ACC112 (cell line): ENCODE results near the gene TPST1.
"Not testable (repeated sequence)": the region's sequence is repeated elsewhere in the genome, so short reads cannot be mapped to it uniquely, and the experiment has no call there.

Experiments used
- H2AFZ ChIP-seq: fragments of 200-600 bp; sonication (generic); one replicate; pipeline ENCODE4 v1.6.0; 2017; ENCODE audit warnings: antibody characterized with exemption, low read length; ENCODE audit not compliant: unreplicated experiment
- H3K27ac ChIP-seq: fragments of 200-600 bp; sonication (generic); 2 replicates; pipeline ENCODE4 v1.5.1; 2014; ENCODE audit warnings: low read depth, mild to moderate bottlenecking, antibody characterized with exemption, low read length, moderate library complexity
- H3K27me3 ChIP-seq: fragments of 200-600 bp; sonication (generic); 2 replicates; pipeline ENCODE4 v1.6.1; 2014; ENCODE audit warnings: mild to moderate bottlenecking, antibody characterized with exemption, low read length, moderate library complexity, mixed read lengths; ENCODE audit not compliant: insufficient read depth
- H3K36me3 ChIP-seq: fragments of 200-600 bp; sonication (generic); 2 replicates; pipeline ENCODE4 v1.6.1; 2016; ENCODE audit warnings: mild to moderate bottlenecking, antibody characterized with exemption, low read length, moderate library complexity, mixed read lengths; ENCODE audit not compliant: insufficient read depth
- H3K4me1 ChIP-seq: fragments of 200-600 bp; sonication (generic); one replicate; pipeline ENCODE4 v1.6.1; 2016; ENCODE audit warnings: low read length, mixed read lengths; ENCODE audit not compliant: insufficient read depth, unreplicated experiment, control insufficient read depth
- H3K4me3 ChIP-seq: fragments of 200-600 bp; sonication (generic); 2 replicates; pipeline ENCODE4 v1.5.1; 2014; ENCODE audit warnings: mild to moderate bottlenecking, low read depth, low read length
- H3K79me2 ChIP-seq: fragments of 200-600 bp; sonication (generic); one replicate; pipeline ENCODE4 v1.6.0; 2016; ENCODE audit warnings: low read length; ENCODE audit not compliant: control insufficient read depth, unreplicated experiment, insufficient read depth

The TPST1 gene

DNA sequence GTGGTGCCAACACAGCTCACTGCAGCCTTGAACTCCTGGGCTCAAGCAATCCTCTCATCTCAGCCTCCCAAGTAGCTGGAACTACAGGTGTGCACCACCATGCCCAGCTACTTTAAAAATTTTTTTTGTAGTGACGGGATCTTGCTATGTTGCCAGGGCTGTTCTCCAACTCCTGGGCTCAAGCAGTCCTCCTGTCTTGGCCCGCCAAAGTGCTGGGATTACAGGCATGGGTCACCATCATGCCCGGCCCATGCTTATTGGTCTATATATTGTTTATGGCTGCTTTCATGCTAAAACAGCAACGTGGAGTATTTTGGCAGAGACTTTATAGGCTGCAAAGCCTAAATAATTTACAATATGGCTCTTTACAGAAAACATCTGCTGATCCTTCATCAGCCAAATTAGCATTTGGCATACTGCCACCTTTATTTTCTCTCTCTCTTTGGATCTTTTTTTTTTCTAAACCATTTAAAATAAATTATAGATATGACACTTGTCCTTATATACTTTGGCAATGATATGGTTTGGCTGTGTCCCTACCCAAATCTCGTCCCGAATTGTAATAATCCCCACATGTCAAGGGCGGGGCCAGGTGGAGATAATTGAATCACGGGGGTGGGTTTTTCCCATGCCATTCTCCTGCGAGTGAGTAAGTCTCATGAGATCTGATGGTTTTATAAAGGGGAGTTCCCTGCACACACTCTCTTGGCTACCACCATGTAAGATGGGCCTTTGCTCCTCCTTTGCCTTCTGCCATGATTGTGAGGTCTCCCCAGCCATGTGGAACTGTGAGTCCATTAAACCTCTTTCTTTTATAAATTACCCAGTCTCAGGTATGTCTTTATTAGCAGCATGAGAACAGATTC, 32.4 kb upstream of the TPST1 start:
- H3K27ac ChIP-seq, H3K27me3 ChIP-seq, H3K79me2 ChIP-seq, H3K36me3 ChIP-seq, H3K4me3 ChIP-seq, H2AFZ ChIP-seq: not testable (repeated sequence)
- H3K4me1 ChIP-seq: peaks cover 15% of the 10 kb centered on the region

DNA sequence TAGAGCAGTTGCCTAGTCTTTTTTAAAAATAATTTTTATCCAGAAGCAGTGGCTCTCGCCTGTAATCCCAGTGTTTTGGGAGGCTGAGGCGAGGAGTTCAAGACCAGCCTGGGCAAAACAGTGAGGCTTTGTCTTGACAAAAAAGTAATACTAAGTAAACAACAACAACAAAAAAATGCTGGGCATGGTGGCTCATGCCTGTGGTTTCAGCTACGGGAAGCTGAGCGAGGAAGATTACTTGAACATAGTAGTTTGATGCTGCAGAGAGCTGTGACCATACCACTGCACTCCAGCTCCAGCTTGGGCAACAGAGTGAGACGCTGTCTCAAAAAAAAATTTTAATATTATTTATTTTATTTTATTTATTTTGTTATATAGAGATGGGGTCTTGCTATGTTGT, 31.3 kb upstream of the TPST1 start:
- no peaks in the 10 kb centered on the region for H3K36me3 ChIP-seq
- no peaks in the 10 kb centered on the region for H3K27me3 ChIP-seq
- no peak overlapping the region for H2AFZ ChIP-seq
- H3K4me1 ChIP-seq: peaks cover 11% of the 10 kb centered on the region
- H3K79me2 ChIP-seq: no peaks in the 10 kb centered on the region
- no peak overlapping the region for H3K27ac ChIP-seq
- H3K4me3 ChIP-seq: no peak overlapping the region

DNA sequence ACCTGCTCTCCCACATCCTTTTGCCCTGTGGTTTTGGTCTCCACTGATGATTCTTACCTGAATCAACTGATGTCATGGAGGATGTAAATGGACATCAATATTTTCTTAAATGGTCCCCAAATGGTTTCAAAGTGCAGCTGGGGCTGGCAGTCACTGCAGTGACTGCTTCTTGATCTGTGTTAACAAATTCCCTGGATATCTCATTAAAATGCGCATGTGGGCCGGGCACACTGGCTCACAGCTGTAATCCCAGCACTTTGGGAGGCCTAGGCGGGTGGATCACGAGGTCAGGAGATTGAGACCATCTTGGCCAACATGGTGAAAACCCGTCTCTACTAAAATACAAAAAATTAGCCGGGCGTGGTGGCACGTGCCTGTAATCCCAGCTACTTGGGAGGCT, 30.1 kb upstream of the TPST1 start:
- not testable (repeated sequence) for H2AFZ ChIP-seq, H3K36me3 ChIP-seq, H3K4me3 ChIP-seq, H3K27ac ChIP-seq, H3K79me2 ChIP-seq, H3K4me1 ChIP-seq, H3K27me3 ChIP-seq

DNA sequence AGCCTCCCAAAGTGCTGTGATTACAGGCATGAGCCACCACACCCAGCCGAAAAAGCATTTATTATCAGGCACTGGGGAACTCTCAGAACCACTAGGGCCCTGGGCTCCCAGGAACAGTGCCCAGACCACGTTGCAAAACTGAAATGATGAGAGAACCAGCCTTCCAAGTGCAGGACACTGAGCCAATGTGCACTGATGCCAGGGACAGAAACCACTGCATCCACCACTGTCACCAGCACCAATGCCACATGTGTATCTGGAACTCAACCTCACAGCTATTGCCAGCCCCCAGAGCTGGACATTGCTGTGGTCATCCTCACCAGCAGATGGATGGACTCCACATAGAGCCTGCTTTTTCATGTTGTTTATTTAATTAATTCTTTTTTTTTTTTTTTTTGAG, 28.2 kb upstream of the TPST1 start:
- no peak overlapping the region for H2AFZ ChIP-seq
- H3K4me1 ChIP-seq: no peaks in the 10 kb centered on the region
- H3K4me3 ChIP-seq: no peak overlapping the region
- no peak overlapping the region for H3K27ac ChIP-seq
- no peaks in the 10 kb centered on the region for H3K36me3 ChIP-seq
- no peaks in the 10 kb centered on the region for H3K27me3 ChIP-seq
- no peaks in the 10 kb centered on the region for H3K79me2 ChIP-seq

DNA sequence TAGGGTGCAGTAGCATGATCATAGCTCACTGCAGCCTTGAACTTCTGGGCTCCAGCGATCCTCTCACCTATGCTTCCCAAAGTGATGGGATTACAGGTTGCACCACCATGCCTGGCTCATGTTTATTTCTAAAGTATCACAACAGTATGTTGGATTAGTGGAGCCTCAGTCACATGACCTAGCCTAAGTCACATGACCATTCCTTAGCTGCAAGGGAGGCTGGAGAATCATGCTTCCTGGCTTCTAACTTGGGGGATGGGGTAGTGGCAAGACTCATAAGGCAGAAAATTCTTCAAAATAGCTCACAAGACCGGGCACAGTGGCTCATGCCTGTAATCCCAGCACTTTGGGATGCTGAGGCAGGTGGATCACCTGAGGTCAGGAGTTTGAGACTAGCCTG, 26.9 kb upstream of the TPST1 start:
- no peaks in the 10 kb centered on the region for H3K27me3 ChIP-seq
- no peak overlapping the region for H3K27ac ChIP-seq
- no peak overlapping the region for H3K4me3 ChIP-seq
- peaks cover under 1% of the 10 kb centered on the region for H3K4me1 ChIP-seq
- H2AFZ ChIP-seq: no peak overlapping the region
- no peaks in the 10 kb centered on the region for H3K36me3 ChIP-seq
- no peaks in the 10 kb centered on the region for H3K79me2 ChIP-seq

DNA sequence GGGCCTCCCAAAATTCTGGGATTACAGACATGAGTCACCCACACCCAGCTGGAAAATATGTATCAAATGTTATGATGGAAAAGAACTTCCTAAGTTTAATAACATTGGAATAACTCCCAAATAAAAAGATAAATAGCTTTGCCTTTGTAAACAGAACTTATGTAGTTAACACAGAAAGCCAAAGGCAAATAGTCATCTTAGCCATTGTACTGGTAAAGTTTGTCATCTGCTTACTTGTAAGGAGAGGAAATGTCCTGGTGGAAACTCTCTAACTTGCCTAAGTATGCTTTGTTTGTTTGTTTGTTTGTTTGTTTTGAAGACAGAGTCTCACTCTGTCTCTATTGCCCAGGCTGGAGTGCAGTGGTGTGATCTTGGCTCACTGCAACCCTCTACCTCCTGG, 23.8 kb upstream of the TPST1 start:
- Histone ChIP-seq H3K27me3 (no peaks in the 10 kb centered on the region), H2AFZ (no peak overlapping the region), H3K4me1 (peaks cover 7% of the 10 kb centered on the region), H3K27ac (no peak overlapping the region), H3K4me3 (no peak overlapping the region), H3K79me2 (no peaks in the 10 kb centered on the region), H3K36me3 (no peaks in the 10 kb centered on the region)

DNA sequence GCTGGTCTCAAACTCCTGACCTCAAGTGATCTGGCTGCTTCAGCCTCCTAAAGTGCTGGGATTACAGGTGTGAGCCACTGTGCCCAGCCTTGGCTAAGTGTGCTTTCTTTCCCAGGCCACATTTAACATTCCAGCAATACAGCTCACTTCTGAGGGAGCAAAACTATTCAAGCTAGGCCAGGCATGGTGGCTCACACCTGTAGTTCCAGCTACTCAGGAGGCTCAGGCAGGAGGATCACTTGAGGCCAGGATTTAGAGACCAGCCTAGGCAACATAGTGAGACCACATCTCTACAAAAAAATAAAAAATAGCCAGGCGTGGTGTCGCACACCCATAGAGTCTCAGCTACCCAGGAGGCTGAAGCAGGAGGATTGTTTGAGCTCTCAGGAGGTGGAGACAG, 23.3 kb upstream of the TPST1 start:
- Histone ChIP-seq H2AFZ (no peak overlapping the region), H3K27me3 (no peaks in the 10 kb centered on the region), H3K4me3 (no peak overlapping the region), H3K79me2 (no peaks in the 10 kb centered on the region), H3K27ac (no peak overlapping the region), H3K36me3 (no peaks in the 10 kb centered on the region), H3K4me1 (peaks cover 7% of the 10 kb centered on the region)

DNA sequence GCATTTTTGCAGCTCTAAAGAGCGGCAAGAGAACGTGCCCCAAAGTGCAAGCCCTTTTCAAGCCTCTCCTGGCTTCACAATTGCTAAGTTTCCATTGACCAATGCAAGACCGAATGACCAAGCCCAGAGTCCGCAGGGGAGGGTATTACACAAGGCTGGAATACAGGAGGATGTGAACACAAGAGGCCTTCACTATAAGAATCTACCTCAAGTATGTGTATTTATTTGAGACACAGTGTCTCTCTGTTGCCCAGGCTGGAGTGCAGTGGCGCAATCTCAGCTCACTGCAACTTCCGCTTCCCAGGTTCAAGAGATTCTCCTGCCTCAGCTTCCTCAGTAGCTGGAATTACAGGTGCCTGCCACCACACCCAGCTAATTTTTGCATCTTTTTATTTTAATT, 22.2 kb upstream of the TPST1 start:
- no peak overlapping the region for H2AFZ ChIP-seq
- no peaks in the 10 kb centered on the region for H3K79me2 ChIP-seq
- H3K27ac ChIP-seq: no peak overlapping the region
- H3K36me3 ChIP-seq: no peaks in the 10 kb centered on the region
- H3K27me3 ChIP-seq: no peaks in the 10 kb centered on the region
- H3K4me1 ChIP-seq: peaks cover 7% of the 10 kb centered on the region
- H3K4me3 ChIP-seq: no peak overlapping the region

DNA sequence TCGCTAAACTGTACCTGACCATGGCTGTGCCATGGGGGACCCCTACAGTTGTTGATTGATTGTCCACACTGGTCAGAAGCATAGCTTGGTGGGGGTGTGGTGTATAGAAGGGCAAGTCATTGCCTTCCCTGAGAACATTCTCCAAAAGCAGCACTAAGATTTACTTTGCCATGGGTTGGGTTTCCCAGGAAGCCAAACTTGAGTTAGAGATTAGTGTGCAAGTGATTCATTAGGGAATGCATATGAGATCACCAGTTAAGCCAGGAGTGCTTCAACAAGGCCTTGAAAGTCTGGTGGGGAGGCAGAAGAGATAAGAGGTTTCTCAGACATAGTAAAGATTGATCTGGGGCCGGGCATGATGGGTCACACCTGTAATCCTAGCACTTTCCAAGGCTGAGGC, 21.4 kb upstream of the TPST1 start:
- H3K4me1 ChIP-seq: peaks cover 7% of the 10 kb centered on the region
- no peaks in the 10 kb centered on the region for H3K36me3 ChIP-seq
- H3K4me3 ChIP-seq: no peak overlapping the region
- no peaks in the 10 kb centered on the region for H3K27me3 ChIP-seq
- no peak overlapping the region for H3K27ac ChIP-seq
- no peak overlapping the region for H2AFZ ChIP-seq
- H3K79me2 ChIP-seq: no peaks in the 10 kb centered on the region

DNA sequence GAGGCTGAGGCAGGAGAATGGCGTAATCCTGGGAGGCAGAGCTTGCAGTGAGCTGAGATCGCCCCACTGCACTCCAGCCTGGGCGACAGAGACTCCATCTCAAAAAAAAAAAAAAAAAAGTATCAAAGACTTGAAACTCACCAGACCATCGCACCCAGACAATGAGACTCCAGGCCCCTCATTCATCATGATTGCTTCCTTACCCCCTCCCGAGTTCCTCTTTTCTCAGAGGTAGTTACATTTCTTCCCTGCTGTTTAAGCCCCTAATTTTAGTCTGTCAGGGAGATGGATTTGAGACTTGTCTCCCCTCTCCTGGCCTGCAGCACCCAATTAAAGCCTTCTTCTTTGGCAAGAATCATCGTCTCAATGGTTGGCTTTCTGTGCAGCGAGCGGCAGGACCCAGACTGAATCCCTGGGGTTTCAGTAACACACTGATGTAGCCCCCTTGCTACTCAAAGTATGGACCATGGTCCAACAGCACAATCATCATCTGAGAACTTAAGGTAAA, 19.4 kb upstream of the TPST1 start:
- H3K27me3 ChIP-seq: no peaks in the 10 kb centered on the region
- no peaks in the 10 kb centered on the region for H3K79me2 ChIP-seq
- H3K4me1 ChIP-seq: peaks cover 7% of the 10 kb centered on the region
- H3K4me3 ChIP-seq: no peak overlapping the region
- H2AFZ ChIP-seq: no peak overlapping the region
- H3K36me3 ChIP-seq: no peaks in the 10 kb centered on the region
- H3K27ac ChIP-seq: no peak overlapping the region

DNA sequence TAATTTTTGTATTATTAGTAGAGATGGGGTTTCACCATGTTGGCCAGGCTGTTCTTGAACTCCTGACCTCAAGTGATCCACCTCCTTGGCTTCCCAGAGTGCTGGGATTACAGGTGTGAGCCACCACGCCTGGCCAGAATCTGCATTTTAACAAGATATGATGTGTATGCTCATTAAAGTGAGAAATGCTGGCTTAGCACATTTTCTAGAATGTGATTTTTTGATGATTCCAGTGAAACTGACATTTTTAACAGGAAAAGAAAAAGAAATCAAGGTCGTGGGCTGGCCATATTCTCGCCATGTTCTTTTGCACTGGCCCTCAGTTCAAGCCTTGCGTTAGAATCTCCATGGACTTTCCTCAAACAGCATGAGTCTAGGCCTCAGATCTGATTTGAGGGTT, 18.1 kb upstream of the TPST1 start:
- Histone ChIP-seq H3K27ac (no peak overlapping the region), H2AFZ (no peak overlapping the region), H3K4me3 (no peak overlapping the region), H3K79me2 (no peaks in the 10 kb centered on the region), H3K27me3 (no peaks in the 10 kb centered on the region), H3K4me1 (peaks cover 7% of the 10 kb centered on the region), H3K36me3 (no peaks in the 10 kb centered on the region)
